ENCODE results near the gene ZNF888. TPM values are rescaled to one million over a fixed set of nuclear protein-coding genes. Genes with fewer than 3 reads are reported as not detected.
"Not testable (repeated sequence)": the region's sequence is repeated elsewhere in the genome, so short reads cannot be mapped to it uniquely, and the experiment has no call there.

Gene ZNF888
- total RNA-seq, 1 experiment from 2014 or later: 4.6 TPM

DNA sequence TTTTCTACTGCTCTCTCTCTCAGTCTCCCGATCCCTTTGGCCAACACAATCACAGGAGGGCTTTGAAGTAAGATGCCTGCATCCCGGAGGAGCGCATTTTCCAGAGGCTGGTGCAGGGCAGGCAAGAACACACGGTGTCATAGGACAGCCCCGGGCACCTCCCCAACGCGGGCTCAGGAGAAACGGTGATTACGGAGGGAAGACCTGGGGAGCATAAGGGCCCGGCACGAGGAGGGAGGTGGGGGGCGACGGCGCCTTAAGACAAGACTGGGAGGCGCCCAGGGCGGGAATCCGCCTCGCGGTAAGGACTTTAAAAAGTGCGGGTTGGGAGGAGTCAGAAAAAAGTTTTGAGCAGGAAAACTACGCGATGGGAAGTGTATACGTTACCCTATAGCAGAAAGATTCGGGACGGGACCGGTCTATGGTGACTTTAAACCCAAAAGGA lies 18.7 kb upstream of the ZNF888 start:
- peak; percentile 34 for DNase-seq (ENCODE audit: low read depth)

DNA sequence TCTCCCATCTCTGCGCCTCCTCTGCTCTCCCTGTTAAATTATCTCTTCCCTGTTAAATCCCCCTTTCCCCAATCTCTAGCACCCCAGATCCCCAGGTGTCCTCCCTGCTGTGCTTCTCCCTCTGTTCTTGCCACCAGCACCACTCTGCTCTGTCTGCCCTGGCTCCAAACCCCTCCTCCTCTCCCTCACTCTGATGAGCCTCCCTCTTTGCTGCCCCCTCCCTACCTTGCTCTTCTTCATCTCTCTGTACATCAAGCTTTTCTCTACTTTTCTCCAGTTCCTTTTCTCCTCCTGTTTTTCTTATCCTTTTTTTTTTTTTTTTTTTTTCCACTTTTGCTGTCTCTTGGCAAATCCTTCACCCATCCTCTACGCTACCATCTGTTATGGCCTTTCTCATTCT lies 18.3 kb upstream of the ZNF888 start:
- DNase-seq (ENCODE audit: low read depth): not testable (repeated sequence)

DNA sequence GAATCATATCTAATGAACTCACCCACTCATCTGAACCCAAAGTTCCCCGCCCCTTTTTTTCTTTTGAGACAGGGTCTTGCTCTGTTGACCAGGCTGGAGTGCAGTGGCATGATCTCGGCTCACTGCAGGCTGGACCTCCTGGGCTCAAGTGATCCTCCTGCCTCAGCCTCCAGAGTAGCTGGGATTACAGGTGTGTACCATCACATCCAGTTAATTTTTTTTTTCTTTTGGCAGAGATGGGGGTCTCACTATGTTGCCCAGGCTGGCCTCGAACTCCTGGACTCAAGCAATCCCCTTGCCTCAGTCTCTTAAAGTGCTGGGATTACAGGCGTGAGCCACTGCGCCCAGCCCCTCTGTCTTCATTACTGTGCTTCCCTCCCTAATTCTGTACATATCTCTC lies 17.7 kb upstream of the ZNF888 start:
- DNase-seq (ENCODE audit: low read depth): not testable (repeated sequence)

DNA sequence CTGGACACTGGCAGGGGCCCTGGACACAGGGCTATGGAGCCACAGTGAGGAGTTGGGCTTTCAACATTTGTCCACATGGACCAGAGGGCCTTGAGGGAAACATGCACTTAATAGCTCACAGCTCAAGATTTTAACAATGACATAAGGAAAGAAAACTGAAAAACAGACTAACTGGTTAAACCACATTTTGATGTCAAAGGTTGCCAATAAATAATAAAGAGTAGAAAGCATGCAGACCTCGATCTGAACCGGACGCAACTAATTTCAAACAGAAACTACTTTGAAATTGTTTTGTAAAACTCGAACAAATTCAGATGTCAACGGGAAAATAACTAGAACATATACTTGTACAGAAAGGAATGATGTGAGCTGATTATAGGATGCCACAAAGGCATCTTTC lies 15.5 kb upstream of the ZNF888 start:
- no peak for DNase-seq (ENCODE audit: low read depth)

DNA sequence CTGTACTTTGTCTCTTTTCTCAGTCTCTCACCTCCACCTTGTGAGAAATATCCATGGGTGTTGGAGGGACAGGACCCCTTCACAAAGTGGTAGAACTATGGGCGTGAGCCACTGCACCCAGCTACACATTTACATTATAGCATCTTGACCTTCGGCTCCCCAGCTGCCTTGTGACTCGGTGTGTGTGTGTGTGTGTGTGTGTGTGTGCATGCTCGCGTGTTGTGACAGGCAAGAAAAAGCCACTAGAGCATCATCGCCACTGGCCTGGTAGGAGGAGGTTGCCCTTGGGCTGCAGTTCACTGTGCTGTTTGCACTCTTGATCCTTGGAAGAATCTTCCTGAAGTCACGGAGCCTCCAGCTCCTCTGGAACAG lies 13.7 kb upstream of the ZNF888 start:
- no peak for DNase-seq (ENCODE audit: low read depth)

DNA sequence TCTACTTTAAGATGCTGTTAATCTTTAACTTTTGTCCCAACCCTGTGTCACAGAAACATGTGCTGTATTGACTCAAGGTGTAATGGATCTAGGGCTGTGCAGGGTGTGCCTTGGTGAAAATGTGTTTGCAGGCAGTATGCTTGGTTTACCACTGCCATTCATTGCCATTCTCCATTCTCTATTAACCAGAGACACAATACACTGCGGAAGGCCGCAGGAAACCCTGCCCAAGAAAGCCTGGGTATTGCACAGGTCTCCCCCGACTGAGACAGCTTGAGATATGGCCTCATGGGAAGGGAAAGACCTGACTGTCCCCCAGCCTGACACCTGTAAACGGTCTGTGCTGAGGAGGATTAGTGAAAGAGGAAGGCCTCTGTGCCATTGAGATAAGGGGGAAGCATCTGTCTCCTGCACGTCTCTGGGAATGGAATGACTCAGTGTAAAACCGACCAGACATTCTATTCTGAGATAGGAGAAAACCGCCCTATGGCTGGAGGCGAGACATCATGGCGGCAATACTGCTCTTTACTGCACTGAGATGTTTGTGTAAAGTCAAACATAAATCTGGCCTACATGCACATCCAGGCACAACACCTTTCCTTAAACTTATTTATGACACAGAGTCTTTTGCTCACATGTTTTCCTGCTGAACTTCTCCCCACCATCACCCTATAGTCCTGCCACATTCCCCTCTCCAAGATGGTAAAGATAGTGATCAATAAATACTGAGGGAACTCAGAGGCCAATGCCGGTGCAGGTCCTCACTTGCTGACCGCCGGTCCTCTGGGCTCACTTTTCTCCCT lies 13.1 kb upstream of the ZNF888 start:
- DNase-seq (ENCODE audit: low read depth): no peak

DNA sequence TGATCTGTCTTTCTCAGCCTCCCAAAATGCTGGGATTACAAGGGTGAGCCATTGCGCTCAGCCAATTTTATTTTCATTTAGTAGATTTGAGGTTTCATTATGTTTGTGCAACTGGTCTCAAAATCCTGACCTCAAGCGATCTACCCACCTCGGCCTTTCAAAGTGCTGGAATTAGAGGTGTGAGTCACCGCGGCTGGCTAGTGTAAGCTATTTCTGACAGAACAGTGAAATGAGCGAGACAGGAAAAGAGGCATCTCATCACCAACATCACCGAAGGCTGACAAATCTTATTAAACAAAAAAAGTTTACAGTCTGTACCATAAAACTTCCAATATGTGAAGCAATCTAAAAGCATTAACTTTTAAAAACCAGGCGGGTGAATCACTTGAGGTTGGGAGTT lies 12.2 kb upstream of the ZNF888 start:
- DNase-seq (ENCODE audit: low read depth): peak; percentile 28

DNA sequence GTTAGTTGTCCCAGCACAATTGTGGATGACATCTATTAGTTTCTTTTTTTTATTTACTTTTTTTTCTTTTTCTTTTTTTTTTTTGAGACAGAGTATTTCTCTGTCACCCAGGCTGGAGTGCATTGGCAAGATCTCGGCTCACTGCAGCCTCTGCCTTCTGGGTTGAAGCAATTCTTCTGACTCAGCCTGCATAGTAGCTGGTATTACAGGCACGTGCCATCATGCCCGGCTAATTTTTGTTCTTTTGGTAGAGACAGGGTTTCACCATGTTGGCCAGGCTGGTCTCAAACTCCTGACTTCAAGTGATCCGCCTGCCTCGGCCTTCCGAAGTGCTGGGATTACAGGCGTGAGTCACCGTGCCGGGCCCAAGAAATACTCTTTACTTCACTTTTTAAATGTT lies 1.4 kb upstream of the ZNF888 start:
- not testable (repeated sequence) for DNase-seq (ENCODE audit: low read depth)

DNA sequence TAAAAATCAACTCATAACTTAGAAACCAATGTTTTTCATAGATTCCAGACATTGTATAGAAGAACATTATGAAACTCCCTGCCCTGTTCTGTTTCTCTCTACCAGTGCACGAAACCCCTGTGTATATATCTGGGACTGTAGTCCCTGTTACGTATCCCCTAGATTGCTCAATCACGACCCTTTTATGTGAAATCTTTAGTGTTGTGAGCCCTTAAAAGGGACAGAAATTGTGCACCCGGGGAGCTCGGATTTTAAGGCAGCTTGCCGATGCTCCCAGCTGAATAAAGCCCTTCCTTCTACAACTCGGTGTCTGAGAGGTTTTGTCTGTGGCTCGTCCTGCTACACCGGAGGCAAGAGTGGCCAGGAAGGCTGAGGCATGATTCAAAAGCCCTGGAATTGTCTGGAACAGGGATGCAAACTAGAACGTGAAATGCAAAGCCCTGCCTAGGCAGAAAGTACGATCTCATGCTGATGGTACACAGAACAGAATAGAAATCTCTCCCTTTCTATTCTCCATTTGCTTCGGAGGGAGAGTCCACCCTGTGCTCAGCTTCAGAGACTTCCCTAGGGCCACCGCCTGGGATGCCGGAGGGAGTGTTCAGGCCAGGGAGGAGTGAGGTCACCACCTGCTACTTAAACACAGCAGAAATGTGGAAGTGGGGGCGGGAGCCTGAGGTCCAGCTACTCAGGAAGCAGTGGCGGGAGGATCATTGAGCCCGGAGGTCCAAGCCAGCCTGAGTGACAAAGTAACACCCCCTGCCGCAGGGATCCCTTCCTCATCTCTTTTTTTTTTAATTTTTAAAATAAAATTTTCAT lies 758 bp upstream of the ZNF888 start:
- DNase-seq (ENCODE audit: low read depth): no peak

DNA sequence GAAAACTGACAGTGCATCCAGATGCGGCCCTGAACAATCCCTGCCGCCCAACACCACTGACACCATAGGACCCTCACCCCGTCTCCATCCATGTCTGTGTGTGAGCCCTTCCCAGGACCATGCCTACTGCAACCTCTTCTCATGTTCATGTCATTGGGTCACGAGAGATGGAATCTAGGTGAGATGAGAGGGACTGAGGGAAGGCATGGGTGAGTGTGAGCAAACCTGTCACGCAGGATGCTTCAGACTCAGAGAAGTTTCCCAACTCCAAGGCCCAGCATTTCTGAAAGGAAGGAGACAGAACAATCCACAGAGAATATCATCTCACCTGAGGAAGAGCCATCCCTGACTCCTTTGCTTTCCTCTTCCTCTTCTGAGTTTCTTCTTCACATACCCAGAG lies 5.7 kb downstream of the ZNF888 start:
- DNase-seq (ENCODE audit: low read depth): no peak

DNA sequence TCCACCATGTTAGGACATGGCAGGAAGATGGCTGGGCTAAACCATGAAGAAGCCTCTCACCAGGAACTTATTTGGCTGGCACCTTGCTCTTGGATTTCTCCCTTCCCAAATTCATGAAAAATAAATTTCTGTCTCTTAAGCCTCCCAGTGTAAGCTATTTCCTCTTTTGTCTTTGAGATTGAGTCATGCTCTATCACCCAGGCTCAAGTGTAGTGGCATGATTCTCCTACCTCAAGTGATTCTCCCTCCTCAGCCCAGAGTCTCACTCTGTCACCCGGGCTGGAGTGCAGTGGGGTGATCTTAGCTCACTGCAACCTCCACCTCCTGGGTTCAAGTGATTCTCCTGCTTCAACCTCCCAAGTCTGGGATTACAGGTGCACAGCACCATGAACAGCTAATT lies 12.6 kb downstream of the ZNF888 start:
- DNase-seq (ENCODE audit: low read depth): no peak

DNA sequence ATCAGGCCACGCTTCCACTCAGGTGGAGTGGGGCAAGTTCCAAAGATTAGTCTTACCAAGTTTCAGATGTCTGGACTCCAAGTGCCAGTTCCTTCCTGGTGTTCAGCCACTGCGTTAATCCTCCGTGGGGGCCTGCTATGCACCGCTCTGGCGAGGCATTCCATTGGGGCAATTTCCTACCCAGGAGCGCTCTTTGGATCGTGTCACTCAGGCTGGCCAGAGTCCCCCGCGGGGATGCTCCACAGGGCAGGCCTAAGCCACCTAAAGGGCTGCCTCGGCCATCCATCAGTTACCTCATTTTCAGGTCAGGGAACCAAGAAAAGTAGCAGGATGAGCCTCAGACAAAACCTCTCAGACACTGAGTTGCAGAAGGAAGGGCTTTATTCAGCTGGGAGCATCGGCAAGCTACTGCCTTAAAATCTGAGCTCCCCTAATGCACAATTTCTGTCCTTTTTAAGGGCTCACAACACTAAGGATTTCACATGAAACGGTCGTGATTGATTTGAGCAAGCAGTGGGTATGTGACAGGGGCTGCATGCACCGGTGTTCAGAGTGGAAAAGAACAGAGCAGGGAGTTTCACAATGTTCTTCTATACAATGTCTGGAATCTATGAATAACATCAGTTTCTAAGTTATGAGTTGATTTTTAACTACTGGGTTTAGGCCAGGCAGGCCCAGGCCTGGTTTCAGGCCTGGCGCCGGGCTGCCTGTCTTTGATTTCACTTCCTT lies 19.0 kb downstream of the ZNF888 start:
- not testable (repeated sequence) for DNase-seq (ENCODE audit: low read depth)

DNA sequence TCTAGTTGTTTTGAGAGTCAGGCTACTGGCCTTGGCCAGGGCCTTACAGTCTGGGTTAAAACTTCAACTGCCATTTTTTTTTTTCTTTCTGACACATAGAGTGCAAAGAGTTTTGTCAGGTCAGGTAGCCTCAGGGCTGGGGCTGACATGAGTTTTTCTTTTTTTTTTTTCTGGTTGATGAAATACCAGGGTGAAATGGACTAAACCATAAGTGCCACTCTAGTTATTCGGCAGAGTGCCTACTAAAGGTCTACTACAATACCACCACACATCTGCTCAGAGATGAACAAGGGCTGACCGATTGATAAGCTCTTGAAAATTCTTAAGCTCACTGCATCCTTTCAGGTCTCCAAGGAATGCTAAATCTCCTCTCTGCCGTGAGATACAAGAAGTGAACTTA lies 21.4 kb downstream of the ZNF888 start:
- no peak for DNase-seq (ENCODE audit: low read depth)

DNA sequence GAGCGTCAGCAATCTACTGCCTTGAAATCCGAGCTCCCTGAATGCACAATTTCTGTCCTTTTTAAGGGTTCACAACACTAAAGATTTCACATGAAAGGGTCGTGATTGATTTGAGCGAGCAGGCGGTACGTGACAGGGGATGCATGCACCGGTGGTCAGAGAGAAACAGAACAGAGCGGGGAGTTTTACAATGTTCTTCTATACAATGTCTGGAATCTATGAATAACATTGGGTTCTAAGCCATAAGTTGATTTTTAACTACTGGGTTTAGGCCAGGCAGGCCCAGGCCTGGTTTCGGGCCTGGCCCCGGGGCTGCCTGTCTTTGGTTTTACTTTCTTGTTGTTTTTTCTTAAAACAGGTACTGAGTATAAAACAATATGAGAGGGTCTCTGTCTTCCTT lies 24.6 kb downstream of the ZNF888 start:
- not testable (repeated sequence) for DNase-seq (ENCODE audit: low read depth)

DNA sequence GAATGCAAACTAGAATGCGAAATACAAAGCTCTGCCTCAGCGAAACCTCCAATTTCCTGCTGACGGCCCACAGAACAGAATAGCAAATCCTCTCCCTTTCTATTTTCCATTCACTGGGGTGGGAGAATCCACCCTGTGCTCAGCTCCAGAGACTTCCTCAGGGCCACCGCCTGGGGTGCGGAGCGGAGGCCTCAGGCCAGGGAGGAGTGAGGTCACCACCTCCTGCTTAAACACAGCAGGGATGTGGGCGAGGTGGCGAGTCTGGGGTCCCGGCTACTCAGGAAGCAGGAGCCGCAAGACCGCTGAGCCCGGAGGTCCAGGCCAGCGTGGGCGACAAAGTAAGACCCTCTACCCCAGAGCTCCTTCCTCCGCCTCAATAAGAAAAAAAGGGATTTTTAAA lies 25.1 kb downstream of the ZNF888 start:
- no peak for DNase-seq (ENCODE audit: low read depth)

DNA sequence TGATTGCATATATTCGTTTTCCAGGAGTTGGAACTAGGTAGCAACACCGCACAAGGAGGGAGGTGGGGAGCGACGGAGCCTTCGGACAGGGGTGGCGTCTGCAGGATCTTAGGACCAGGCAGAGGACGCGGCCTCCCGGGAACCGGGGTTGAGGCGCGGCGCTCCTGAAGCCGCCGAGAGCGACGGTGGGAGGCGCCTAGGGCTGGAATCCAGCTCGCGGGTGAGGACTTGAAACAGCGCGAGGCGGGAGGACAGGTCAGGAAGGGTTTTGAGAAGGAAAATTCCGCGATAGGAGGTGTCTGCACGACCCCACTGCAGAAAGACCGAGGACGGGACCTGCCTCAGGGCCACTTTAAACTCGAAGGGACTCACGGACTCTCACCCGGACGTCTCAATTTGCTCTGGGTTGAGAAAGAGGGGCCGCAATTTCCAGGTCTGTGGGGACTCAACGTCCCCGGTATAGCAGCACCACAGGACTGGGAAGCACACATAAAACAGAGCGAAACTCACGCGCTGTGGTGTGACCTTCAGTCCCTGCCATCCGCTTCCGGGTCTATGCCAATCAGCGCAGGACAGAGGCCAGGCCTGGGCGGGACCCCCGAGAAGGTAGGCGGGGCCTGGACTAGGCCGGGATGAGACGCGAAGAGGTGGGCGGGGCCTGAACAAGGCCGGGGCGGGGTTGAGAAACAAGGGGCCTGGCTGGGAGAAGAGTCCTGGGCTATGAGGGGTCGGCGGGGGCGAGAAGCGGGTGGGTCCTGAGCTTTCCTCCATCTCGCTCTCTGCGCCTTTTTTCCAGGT lies 25.9 kb downstream of the ZNF888 start, which contains the start of gene ZNF320:
ZNF320 (minus strand) TSS at position 498 of the 798 bp plus-strand sequence. CDS start 7,380 bp downstream, outside the sequence.
- peak; percentile 88 for DNase-seq (ENCODE audit: low read depth)

DNA sequence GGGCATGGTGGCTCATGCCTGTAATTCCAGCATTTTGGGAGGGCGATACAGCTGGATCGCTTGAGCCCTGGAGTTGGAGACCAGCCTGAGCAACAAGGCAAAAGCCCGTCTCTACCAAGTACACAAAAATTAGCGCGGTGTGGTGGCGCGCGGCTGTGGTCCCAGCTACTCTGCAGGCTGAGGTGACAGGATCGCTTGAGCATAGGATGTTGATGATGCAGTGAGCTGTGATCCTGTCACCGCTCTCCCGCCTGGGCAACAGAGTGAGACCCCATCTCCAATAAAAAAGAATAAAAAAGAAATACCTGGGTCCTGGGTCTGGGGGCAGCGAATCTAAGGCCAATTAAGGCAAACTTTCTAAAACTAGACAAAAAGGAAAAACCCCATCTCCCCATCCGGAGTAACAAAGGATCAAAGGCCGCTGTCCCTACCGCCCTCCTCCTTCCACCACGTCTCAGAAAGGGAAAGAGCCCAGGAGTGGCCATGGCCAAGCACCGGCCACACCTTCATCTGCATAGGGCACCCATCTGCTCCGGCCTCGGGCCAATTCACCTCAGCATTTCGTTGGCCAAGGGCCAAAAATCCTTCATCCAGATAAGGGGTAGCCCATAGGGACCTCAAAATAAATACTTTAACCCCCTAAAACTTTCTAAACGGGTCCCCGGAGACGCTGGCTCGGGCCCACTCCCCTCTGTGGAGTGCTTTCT lies 26.6 kb downstream of the ZNF888 start:
- peak; percentile 28 for DNase-seq (ENCODE audit: low read depth)

DNA sequence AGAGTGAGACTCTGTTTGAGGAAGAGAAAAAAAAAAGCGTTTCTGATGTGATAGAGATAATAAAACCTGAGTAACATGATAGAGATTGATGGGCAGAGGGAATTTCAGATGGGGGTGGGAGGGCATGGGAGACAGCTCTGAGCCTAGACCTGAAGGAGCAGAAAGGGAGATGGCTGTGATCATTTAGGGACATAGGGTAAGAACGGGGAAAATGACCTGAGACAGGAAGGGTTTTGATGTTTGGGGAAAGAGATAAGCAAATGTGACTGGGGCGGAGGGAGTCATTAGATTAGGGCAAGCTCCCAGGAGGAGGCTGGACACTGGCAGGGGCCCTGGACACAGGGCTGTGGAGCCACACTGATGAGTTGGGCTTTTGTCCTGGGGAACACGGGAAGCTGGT lies 31.9 kb downstream of the ZNF888 start:
- DNase-seq (ENCODE audit: low read depth): no peak

DNA sequence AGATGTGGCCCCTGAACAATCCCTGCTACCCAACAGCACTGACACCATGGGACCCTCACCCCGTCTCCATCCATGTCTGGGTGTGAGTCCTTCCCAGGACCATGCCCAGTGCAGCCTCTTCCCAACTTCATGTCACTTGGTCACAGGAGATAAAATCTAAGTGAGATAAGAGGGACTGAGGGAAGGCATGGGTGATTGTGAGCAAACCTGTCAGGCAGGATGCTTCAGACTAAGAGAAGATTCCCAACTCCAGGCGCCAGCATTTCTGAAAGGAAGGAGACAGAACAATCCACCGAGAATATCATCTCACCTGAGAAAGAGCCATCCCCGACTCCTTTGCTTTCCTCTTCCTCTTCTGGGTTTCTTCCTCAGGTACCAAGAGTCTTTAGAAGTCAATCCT lies 33.3 kb downstream of the ZNF888 start:
- no peak for DNase-seq (ENCODE audit: low read depth)

DNA sequence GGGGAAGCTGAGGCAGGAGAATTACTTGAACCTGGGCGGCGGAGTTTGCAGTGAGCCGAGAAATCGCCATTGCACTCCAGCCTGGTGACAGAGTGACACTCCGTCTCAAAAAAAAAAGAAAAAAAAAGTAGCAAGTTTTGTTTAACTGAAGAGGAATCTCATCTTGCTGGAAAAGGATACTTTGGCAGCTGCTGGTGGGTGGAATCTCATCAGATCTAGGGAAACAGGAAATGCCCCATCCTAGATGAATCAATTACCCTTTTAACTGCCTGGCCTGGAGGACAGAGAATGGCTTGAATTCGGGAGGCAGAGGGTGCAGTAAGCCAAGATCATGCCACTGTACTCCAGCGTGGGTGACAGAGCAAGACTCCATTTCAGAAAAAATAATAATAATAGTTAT lies 34.2 kb downstream of the ZNF888 start:
- no peak for DNase-seq (ENCODE audit: low read depth)

DNA sequence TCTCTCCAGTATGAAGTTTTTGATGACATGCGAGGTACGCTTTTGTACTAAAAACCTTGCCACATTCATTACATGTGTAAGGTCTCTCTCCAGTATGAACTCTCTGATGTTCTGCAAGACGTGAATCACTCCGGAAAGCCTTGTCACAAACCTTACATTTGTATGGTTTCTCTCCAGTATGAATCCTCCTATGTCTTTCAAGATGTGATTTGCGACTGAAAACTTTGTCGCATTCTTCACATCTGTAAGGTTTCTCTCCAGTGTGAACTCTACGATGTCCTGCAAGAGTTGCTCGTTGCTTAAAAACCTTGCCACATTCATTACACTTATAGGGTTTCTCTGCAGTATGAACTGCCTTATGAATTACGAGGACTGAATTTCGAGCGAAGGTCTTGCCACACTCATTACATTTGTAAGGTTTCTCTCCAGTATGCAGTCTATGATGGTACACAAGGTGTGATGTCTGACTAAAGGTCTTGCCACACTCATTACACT lies 42.3 kb downstream of the ZNF888 start:
- no peak for DNase-seq (ENCODE audit: low read depth)
